Fibroblast of lung (primary cell): Measurements from ENCODE around the gene SLTM.

Experiments
- EZH2 ChIP-seq: IDR thresholded peaks from 2 replicates; pipeline ENCODE4 v1.5.1; 2012; ENCODE audit warnings: low read length, control low read depth, mild to moderate bottlenecking; ENCODE audit errors: missing control alignments
- TF ChIP-seq, protein P1 (sequence below), 2 donors: IDR thresholded peaks in 1 of 2; conservative IDR thresholded peaks in 1 of 2; 1 replicate in 1 of 2; 2 replicates in 1 of 2; pipeline ENCODE4 v1.5.1; 2011 to 2012; ENCODE audit warnings: low read length in 2 of 2, control low read depth in 1 of 2, inconsistent platforms in 1 of 2, low read depth in 1 of 2, mild to moderate bottlenecking in 1 of 2

DNA sequence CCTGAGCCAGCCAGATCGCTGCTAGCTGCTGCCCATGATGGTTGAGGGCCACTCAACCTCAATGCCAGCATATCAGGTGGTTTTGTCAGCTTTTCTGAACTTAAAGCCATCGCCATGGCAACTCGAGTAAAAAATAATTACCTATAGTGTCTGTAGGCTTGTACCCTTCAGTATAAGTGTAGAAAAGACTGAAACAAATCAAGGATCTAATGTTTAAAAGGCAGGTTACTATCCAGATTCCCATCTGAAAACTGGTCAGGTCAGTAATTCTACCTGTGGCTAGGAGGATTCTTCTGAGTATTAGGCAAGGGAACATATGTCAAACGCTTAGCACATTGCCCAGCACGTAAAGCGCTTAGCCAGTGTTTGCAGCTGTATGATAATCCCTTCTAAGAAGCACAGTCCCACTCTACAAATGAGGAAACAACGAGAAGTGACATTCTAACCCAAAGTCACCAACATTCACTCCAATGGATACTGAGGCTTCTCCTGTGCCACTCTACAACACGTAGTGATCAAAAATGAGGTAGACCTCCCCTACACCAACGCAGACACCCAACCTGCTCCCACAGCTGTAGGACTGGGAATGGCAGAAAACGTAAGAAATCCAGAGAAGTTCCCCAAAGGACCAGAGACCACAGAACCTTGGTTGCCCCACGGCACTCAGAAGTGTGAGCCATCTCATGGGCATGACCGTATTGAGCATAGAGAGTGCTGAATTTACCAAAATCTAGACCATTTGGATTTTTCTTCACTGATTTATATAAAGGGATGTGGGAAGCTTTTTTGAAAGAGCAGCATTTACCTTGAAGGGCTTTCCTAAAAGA is 55.3 kb downstream of the SLTM start:
- TF ChIP-seq, protein P1, sequence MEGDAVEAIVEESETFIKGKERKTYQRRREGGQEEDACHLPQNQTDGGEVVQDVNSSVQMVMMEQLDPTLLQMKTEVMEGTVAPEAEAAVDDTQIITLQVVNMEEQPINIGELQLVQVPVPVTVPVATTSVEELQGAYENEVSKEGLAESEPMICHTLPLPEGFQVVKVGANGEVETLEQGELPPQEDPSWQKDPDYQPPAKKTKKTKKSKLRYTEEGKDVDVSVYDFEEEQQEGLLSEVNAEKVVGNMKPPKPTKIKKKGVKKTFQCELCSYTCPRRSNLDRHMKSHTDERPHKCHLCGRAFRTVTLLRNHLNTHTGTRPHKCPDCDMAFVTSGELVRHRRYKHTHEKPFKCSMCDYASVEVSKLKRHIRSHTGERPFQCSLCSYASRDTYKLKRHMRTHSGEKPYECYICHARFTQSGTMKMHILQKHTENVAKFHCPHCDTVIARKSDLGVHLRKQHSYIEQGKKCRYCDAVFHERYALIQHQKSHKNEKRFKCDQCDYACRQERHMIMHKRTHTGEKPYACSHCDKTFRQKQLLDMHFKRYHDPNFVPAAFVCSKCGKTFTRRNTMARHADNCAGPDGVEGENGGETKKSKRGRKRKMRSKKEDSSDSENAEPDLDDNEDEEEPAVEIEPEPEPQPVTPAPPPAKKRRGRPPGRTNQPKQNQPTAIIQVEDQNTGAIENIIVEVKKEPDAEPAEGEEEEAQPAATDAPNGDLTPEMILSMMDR (conservative IDR thresholded peaks at IDR 0.05 in 1 of 2, IDR thresholded peaks at IDR 0.05 in 1 of 2; ENCODE audit: low read depth in 1 of 2, low read length in 2 of 2), result no peak
- TF ChIP-seq EZH2, result no peak
